A549 (cell line): Measurements from ENCODE around the gene MMP1. TPM values are rescaled to one million over a fixed set of nuclear protein-coding genes. Genes with fewer than 3 reads are reported as not detected.

ENCODE experiments used
- ATAC-seq, 2 experiments: fragments of 200-7000 bp in 1 of 2; fragments of >200 bp in 1 of 2; cut with Nextera tagmentation in 1 of 2; cut with Tn5 transposase in 1 of 2; 3 replicates each; pipeline versions ENCODE4 v1.8.0 to v1.9.1; 2018 to 2020; ENCODE audit warnings: mild to moderate bottlenecking in 1 of 2, moderate library complexity in 1 of 2
- CTCF ChIA-PET: fragments of 300-600 bp; sonication (Branson Sonifier 250); formaldehyde crosslinking; extraction: SDS; loops from one replicate; lab custom pipeline; 2021; ENCODE audit warnings: antibody characterized with exemption, inconsistent platforms; lab: Yijun Ruan, JAX
- POLR2A ChIA-PET: fragments of 350-600 bp; formaldehyde crosslinking; extraction: SDS; loops from one replicate; lab custom pipeline; 2021; ENCODE audit warnings: antibody characterized with exemption, inconsistent platforms; lab: Yijun Ruan, JAX
- DNase-seq, 2 experiments: peaks; one replicate each; pipeline versions ENCODE4 v3.0.0 to v3.0.0-alpha.2; 2011 to 2016; ENCODE audit warnings: low read depth in 1 of 2, low spot score in 1 of 2
- FAIRE-seq: peaks from 2 replicates; lab custom pipeline; 2011; peaks lifted over from hg19 to GRCh38; lab: Jason Lieb, UNC
- H3K27ac ChIP-seq, 2 experiments: fragments of >200 bp; sonication (Bioruptor Twin); formaldehyde crosslinking; 3 replicates each; pipeline ENCODE4 v1.5.1; 2016 to 2017
- H3K4me1 ChIP-seq: fragments of >200 bp; sonication (Bioruptor Twin); formaldehyde crosslinking; 3 replicates; pipeline ENCODE4 v1.6.1; 2016
- H3K4me2 ChIP-seq: fragments of >200 bp; sonication (Bioruptor Twin); formaldehyde crosslinking; 3 replicates; pipeline ENCODE4 v1.6.1; 2016
- H3K4me3 ChIP-seq: fragments of >200 bp; sonication (Bioruptor Twin); formaldehyde crosslinking; 3 replicates; pipeline ENCODE4 v1.5.1; 2016
- H3K9me3 ChIP-seq: fragments of >200 bp; sonication (Bioruptor Twin); formaldehyde crosslinking; 3 replicates; pipeline ENCODE4 v1.6.1; 2016
- CBX8 ChIP-seq: fragments of 200-600 bp; sonication (generic); IDR thresholded peaks from 2 replicates; pipeline ENCODE4 v1.6.1; 2016
- CHD2 ChIP-seq: fragments of 150-350 bp; IDR thresholded peaks from 2 replicates; pipeline ENCODE4 v1.6.1; 2014; ENCODE audit warnings: low read length; ENCODE audit not compliant: partially characterized antibody
- CHD4 ChIP-seq: fragments of 200-600 bp; sonication (generic); IDR thresholded peaks from 2 replicates; pipeline ENCODE4 v1.6.1; 2016; ENCODE audit warnings: antibody characterized with exemption, mild to moderate bottlenecking, borderline replicate concordance
- ESRRA ChIP-seq: fragments of 150-350 bp; IDR thresholded peaks from 2 replicates; pipeline ENCODE4 v1.6.1; 2014; ENCODE audit warnings: mild to moderate bottlenecking, low read length, borderline replicate concordance
- FOSB ChIP-seq: fragments of 250-450 bp; sonication (Bioruptor Pico); IDR thresholded peaks from 2 replicates; pipeline ENCODE4 v1.5.0; 2020; ENCODE audit warnings: mild to moderate bottlenecking, moderate library complexity
- FOXS1 ChIP-seq: fragments of 250-450 bp; sonication (Bioruptor Pico); IDR thresholded peaks from 2 replicates; pipeline ENCODE4 v1.5.0; 2020; ENCODE audit warnings: mild to moderate bottlenecking, moderate library complexity
- HOXA7 ChIP-seq: fragments of 250-450 bp; sonication (Bioruptor Pico); IDR thresholded peaks from 2 replicates; pipeline ENCODE4 v1.5.0; 2020; ENCODE audit warnings: mild to moderate bottlenecking, moderate library complexity
- KDM1A ChIP-seq: fragments of 200-600 bp; sonication (generic); IDR thresholded peaks from 2 replicates; pipeline ENCODE4 v1.6.1; 2016; ENCODE audit warnings: low read depth, mild to moderate bottlenecking
- MAFK ChIP-seq: fragments of 450-650 bp; IDR thresholded peaks from 2 replicates; pipeline ENCODE4 v1.6.1; 2014; ENCODE audit not compliant: partially characterized antibody
- NPAS2 ChIP-seq: fragments of 250-450 bp; sonication (Bioruptor Pico); IDR thresholded peaks from 2 replicates; pipeline ENCODE4 v1.8.0; 2022; ENCODE audit warnings: mild to moderate bottlenecking, moderate library complexity, borderline replicate concordance
- NR3C1 ChIP-seq: fragments of >200 bp; sonication (Bioruptor Twin); formaldehyde crosslinking; IDR thresholded peaks from 3 replicates; pipeline ENCODE4 v1.6.1; 2017
- POLR2A ChIP-seq: IDR thresholded peaks from 2 replicates; pipeline ENCODE4 v1.6.1; 2012; ENCODE audit warnings: mild to moderate bottlenecking, low read length
- SMC3 ChIP-seq: fragments of >200 bp; sonication (Bioruptor Twin); formaldehyde crosslinking; IDR thresholded peaks from 3 replicates; pipeline ENCODE4 v1.6.1; 2018; ENCODE audit warnings: inconsistent platforms
- SREBF2 ChIP-seq: fragments of 450-650 bp; IDR thresholded peaks from 2 replicates; pipeline ENCODE4 v1.6.1; 2014; ENCODE audit warnings: mild to moderate bottlenecking, moderate library complexity
- TFCP2L1 ChIP-seq: fragments of 250-450 bp; sonication (Bioruptor Pico); IDR thresholded peaks from 2 replicates; pipeline ENCODE4 v1.5.0; 2021; ENCODE audit warnings: mild to moderate bottlenecking
- ZC3H11A ChIP-seq: fragments of 450-650 bp; IDR thresholded peaks from 2 replicates; pipeline ENCODE4 v1.6.1; 2014; ENCODE audit warnings: antibody characterized with exemption, mild to moderate bottlenecking
- WGBS: methylation state at CpG from one replicate; pipeline ENCODE4 v1.1.6; 2017; ENCODE audit errors: missing lambda C conversion rate; 5-methylcytosine and 5-hydroxymethylcytosine counted together
- polyA plus RNA-seq, 4 experiments: library from polyadenylated mRNA; depleted of rRNA in 3 of 4; stranded (reverse); fragments of >200 nt; fragmentation: RNase III in 1 of 4; extraction: RNeasy Plus Mini Kit Qiagen cat#74134 plus additional on column Dnase treatment in 1 of 4; gene quantifications; 2 replicates in 3 of 4; 3 replicates in 1 of 4; pipeline ENCODE4 v1.2.3, GENCODE V29; 2011 to 2017
- TF ChIP-seq, protein P1 (sequence below): IDR thresholded peaks from 2 replicates; pipeline ENCODE4 v1.6.1; 2012; ENCODE audit warnings: low read depth, borderline replicate concordance
- TF ChIP-seq, protein P2 (sequence below): IDR thresholded peaks from 2 replicates; pipeline ENCODE4 v1.6.1; 2012
- TF ChIP-seq, protein P3 (sequence below): fragments of 250-450 bp; sonication (Bioruptor Pico); IDR thresholded peaks from 2 replicates; pipeline ENCODE4 v1.5.0; 2021; ENCODE audit warnings: mild to moderate bottlenecking, moderate library complexity, borderline replicate concordance

Gene MMP1
- polyA plus RNA-seq, 2 of the 4 experiments (the other 2 are of a cell fraction) = 0.06 to 0.12 TPM

DNA sequence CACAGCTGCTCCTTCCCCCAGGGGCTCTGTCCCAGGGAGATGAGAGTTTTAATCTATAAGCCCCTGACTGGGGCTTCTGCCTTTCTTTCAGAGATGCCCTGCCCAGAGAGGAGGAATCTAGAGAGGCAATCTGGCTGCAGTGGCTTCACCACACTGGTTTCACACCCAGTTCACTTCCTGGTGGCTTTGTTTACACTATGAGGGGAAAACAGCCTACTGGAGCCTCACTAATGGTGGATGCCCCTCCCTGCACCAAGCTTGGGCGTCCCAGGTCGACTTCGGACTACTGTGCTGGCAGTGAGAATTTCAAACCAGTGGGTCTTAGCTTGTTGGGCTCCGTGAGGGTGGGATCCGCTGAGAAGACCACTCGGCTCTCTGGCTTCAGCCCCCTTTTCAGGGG, 21.5 kb upstream of the MMP1 start:
- no peaks in the 10 kb centered on the region for H3K4me1 ChIP-seq
- no peaks in the 10 kb centered on the region; the same call in 2 of the 3 replicates for H3K9me3 ChIP-seq
- 60% methylated on average over 1 of the region's 6 CpGs for WGBS
- ChIA-PET CTCF (no interaction called here), POLR2A (no interaction called here)
- no peak overlapping the region for H3K4me2 ChIP-seq
- FAIRE-seq (no peak), DNase-seq (no peak), ATAC-seq (no peak)
- TF ChIP-seq SREBF2 (no peak), TFCP2L1 (CRISPR knock-in tag) (no peak), POLR2A (no peak), MAFK (no peak), FOXS1 (CRISPR knock-in tag) (no peak), KDM1A (no peak), ZC3H11A (no peak), FOSB (CRISPR knock-in tag) (no peak), ESRRA (no peak), CHD2 (no peak), CBX8 (no peak), CHD4 (no peak), NPAS2 (CRISPR knock-in tag) (no peak)
- TF ChIP-seq, protein P1, sequence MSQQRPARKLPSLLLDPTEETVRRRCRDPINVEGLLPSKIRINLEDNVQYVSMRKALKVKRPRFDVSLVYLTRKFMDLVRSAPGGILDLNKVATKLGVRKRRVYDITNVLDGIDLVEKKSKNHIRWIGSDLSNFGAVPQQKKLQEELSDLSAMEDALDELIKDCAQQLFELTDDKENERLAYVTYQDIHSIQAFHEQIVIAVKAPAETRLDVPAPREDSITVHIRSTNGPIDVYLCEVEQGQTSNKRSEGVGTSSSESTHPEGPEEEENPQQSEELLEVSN = no peak
- TF ChIP-seq, protein P2, sequence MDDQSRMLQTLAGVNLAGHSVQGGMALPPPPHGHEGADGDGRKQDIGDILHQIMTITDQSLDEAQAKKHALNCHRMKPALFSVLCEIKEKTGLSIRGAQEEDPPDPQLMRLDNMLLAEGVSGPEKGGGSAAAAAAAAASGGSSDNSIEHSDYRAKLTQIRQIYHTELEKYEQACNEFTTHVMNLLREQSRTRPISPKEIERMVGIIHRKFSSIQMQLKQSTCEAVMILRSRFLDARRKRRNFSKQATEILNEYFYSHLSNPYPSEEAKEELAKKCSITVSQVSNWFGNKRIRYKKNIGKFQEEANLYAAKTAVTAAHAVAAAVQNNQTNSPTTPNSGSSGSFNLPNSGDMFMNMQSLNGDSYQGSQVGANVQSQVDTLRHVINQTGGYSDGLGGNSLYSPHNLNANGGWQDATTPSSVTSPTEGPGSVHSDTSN = no peak
- TF ChIP-seq, protein P3, sequence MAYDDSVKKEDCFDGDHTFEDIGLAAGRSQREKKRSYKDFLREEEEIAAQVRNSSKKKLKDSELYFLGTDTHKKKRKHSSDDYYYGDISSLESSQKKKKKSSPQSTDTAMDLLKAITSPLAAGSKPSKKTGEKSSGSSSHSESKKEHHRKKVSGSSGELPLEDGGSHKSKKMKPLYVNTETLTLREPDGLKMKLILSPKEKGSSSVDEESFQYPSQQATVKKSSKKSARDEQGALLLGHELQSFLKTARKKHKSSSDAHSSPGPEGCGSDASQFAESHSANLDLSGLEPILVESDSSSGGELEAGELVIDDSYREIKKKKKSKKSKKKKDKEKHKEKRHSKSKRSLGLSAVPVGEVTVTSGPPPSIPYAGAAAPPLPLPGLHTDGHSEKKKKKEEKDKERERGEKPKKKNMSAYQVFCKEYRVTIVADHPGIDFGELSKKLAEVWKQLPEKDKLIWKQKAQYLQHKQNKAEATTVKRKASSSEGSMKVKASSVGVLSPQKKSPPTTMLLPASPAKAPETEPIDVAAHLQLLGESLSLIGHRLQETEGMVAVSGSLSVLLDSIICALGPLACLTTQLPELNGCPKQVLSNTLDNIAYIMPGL (CRISPR knock-in tag) = no peak
- no peak overlapping the region for H3K4me3 ChIP-seq
- no peak overlapping the region for H3K27ac ChIP-seq

DNA sequence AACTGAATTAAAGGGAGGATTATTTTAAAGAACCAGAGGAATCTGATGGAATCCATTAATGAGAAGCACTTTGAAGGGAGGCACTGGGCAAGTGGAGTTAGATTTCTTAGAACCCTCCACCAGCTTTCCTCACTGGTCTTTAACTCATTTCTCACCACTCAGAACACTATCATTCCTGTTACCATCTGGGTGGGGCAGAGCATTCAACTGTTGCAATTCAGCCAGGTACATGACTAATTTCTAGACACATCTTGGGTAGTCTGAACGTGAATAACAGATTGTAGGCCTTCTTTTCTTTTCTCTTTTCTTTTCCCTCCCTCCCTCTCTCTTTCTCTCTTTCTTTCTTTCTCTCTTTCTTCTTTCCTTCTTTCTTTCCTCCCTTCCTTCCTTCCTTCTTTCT, 15.5 kb upstream of the MMP1 start:
- ChIA-PET POLR2A (no interaction called here), CTCF (no interaction called here)
- no peak for TF ChIP-seq HOXA7
- no peak for TF ChIP-seq ESRRA
- TF ChIP-seq NR3C1 = no peak
- no peaks in the 10 kb centered on the region for H3K4me1 ChIP-seq
- no peak overlapping the region for H3K4me3 ChIP-seq
- ATAC-seq (no peak), DNase-seq (no peak), FAIRE-seq (no peak)
- H3K4me2 ChIP-seq = no peak overlapping the region
- no peak overlapping the region for H3K27ac ChIP-seq
- no peaks in the 10 kb centered on the region; the same call in 2 of the 3 replicates for H3K9me3 ChIP-seq
- WGBS = 26% methylated on average over 1 of the region's 1 CpG

DNA sequence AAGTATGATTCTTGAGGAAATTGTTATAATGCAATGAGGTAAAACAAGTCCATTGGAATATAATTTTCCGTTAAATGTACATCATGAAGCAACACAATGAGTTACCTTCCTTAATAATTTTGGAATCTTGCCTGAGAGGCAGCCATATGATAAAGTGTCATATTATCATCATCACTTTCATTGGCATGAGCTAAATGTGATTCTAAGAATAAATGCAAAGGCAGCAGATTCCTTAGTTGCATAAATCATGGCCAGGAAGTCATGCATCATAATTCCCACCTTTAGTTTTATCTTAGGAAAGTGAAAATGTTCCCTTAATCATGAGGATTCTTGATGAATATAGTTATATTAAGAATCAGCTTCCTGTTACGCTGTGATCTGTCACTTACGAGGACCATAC, 14.2 kb upstream of the MMP1 start:
- no peaks in the 10 kb centered on the region for H3K4me1 ChIP-seq
- H3K27ac ChIP-seq = no peak overlapping the region
- 69% methylated on average over 3 of the region's 3 CpGs for WGBS
- POLR2A ChIA-PET = no interaction called here
- TF ChIP-seq CBX8 = no peak
- no peak for TF ChIP-seq SMC3
- peak; percentile 49 for TF ChIP-seq MAFK
- TF ChIP-seq, all 56 proteins: peak for 1
- CTCF ChIA-PET = interaction anchor here (1.0 to 1.4 kb wide), 2 partner anchors 114 to 128 kb away, joined by 3 to 4 read pairs; no protein-coding TSS in a partner anchor
- FAIRE-seq (no peak), ATAC-seq (no peak), DNase-seq (no peak)
- Histone ChIP-seq H3K9me3 (no peaks in the 10 kb centered on the region; the same call in 2 of the 3 replicates), H3K4me2 (no peak overlapping the region), H3K4me3 (no peak overlapping the region)
